HepG2 (cell line): ENCODE results near the gene CEBPB. TPM values are rescaled to one million over a fixed set of nuclear protein-coding genes. Genes with fewer than 3 reads are reported as not detected.

Experiments used
- ATF4 ChIP-seq, 2 experiments: fragments of 450-650 bp in 1 of 2; sonication (generic) in 1 of 2; formaldehyde crosslinking; IDR thresholded peaks; 2 replicates each; pipeline versions ENCODE4 v1.5.0 to v1.8.0; 2020 to 2022; ENCODE audit warnings: mild to moderate bottlenecking in 1 of 2, missing genetic modification reagents in 1 of 2
- ESRRA ChIP-seq: sonication (generic); formaldehyde crosslinking; IDR thresholded peaks from 2 replicates; pipeline ENCODE4 v1.5.1; 2020; ENCODE audit warnings: mild to moderate bottlenecking, low read depth, missing genetic modification reagents
- FIP1L1 ChIP-seq: fragments of 200-400 bp; formaldehyde crosslinking; IDR thresholded peaks from 2 replicates; pipeline ENCODE4 v1.6.1; 2018; ENCODE audit warnings: low read depth, mild to moderate bottlenecking, low read length, moderate library complexity, borderline replicate concordance; ENCODE audit not compliant: insufficient read depth
- FOXP1 ChIP-seq, 2 experiments: fragments of 450-650 bp in 1 of 2; IDR thresholded peaks; 2 replicates each; pipeline ENCODE4 v1.6.1; 2017 to 2018; ENCODE audit warnings: antibody characterized with exemption in 1 of 2
- HMGXB4 ChIP-seq, 2 experiments: sonication (generic) in 1 of 2; formaldehyde crosslinking in 1 of 2; IDR thresholded peaks; 2 replicates each; pipeline versions ENCODE4 v1.4.0 to v1.6.1; 2018 to 2020; ENCODE audit warnings: missing genetic modification reagents in 2 of 2, borderline replicate concordance in 1 of 2, low read depth in 1 of 2, mild to moderate bottlenecking in 1 of 2, missing biosample characterization in 1 of 2
- KDM5A ChIP-seq: fragments of 200-600 bp; sonication (generic); IDR thresholded peaks from 2 replicates; pipeline ENCODE4 v1.7.0; 2018; ENCODE audit warnings: antibody characterized with exemption, mild to moderate bottlenecking, low read length, borderline replicate concordance
- KMT2B ChIP-seq: IDR thresholded peaks from 2 replicates; pipeline ENCODE4 v1.6.1; 2016; ENCODE audit warnings: missing genetic modification reagents, missing compliant biosample characterization
- MAF1 ChIP-seq: sonication (generic); formaldehyde crosslinking; IDR thresholded peaks from 2 replicates; pipeline ENCODE4 v1.5.0; 2020; ENCODE audit warnings: missing genetic modification reagents, borderline replicate concordance
- MYC ChIP-seq: sonication (generic); formaldehyde crosslinking; IDR thresholded peaks from 2 replicates; pipeline ENCODE4 v1.9.0; 2021; ENCODE audit warnings: missing genetic modification reagents, borderline replicate concordance
- NFATC3 ChIP-seq: sonication (generic); formaldehyde crosslinking; IDR thresholded peaks from 2 replicates; pipeline ENCODE4 v1.5.1; 2020; ENCODE audit warnings: mild to moderate bottlenecking, missing genetic modification reagents
- PHF20 ChIP-seq: sonication (generic); formaldehyde crosslinking; IDR thresholded peaks from 2 replicates; pipeline ENCODE4 v1.5.0; 2020; ENCODE audit warnings: mild to moderate bottlenecking, missing genetic modification reagents
- RCOR2 ChIP-seq: IDR thresholded peaks from 2 replicates; pipeline ENCODE4 v1.6.1; 2016; ENCODE audit warnings: missing biosample characterization, missing genetic modification reagents
- SMARCE1 ChIP-seq: fragments of 450-650 bp; IDR thresholded peaks from 2 replicates; pipeline ENCODE4 v1.6.1; 2017; ENCODE audit warnings: borderline replicate concordance
- ZBED4 ChIP-seq: sonication (generic); formaldehyde crosslinking; IDR thresholded peaks from 2 replicates; pipeline ENCODE4 v1.4.0; 2020; ENCODE audit warnings: missing genetic modification reagents, borderline replicate concordance
- ZBTB37 ChIP-seq: sonication (generic); formaldehyde crosslinking; IDR thresholded peaks from 2 replicates; pipeline ENCODE4 v1.4.0; 2020; ENCODE audit warnings: mild to moderate bottlenecking, missing genetic modification reagents
- ZNF326 ChIP-seq: sonication (generic); formaldehyde crosslinking; IDR thresholded peaks from 2 replicates; pipeline ENCODE4 v1.4.0; 2020; ENCODE audit warnings: missing genetic modification reagents, borderline replicate concordance
- ZNF530 ChIP-seq: sonication (generic); formaldehyde crosslinking; IDR thresholded peaks from 2 replicates; pipeline ENCODE4 v1.5.0; 2020; ENCODE audit warnings: low read depth, mild to moderate bottlenecking, missing genetic modification reagents
- ZNF597 ChIP-seq: sonication (generic); formaldehyde crosslinking; IDR thresholded peaks from 2 replicates; pipeline ENCODE4 v1.5.0; 2020; ENCODE audit warnings: missing genetic modification reagents
- polyA plus RNA-seq, 8 experiments: library from polyadenylated mRNA; depleted of rRNA in 3 of 8; stranded (reverse) in 7 of 8; unstranded in 1 of 8; fragments of >200 nt; fragmentation: Illumina TruSeq in 4 of 8; extraction: Trizol in 4 of 8; gene quantifications; 2 replicates each; pipeline versions ENCODE4 v1.2.1 to v1.2.3, GENCODE V29; 2011 to 2016; ENCODE audit warnings: low read depth in 4 of 8, missing spikeins in 1 of 8, mixed read lengths in 1 of 8; ENCODE audit not compliant: insufficient read depth in 1 of 8
- total RNA-seq, 5 experiments: library from RNA; depleted of rRNA; stranded (reverse); fragments of >200 nt; fragmentation: Illumina TruSeq; extraction: Trizol; gene quantifications; 2 replicates each; pipeline ENCODE4 v1.2.3, GENCODE V29; 2016; ENCODE audit warnings: low read depth in 1 of 5

The CEBPB gene
- total and polyA plus RNA-seq, 2 of the 13 experiments (the other 11 are each of a cell fraction or from before 2014, with no cell fraction given) = 18.5 to 28.2 TPM

GRCh38 chr20:50188879-50189680 lies 1.6 kb upstream of the CEBPB start (continued):
- TF ChIP-seq HMGXB4 (CRISPR knock-in tag; IDR thresholded peaks at IDR 0.05; ENCODE audit: borderline replicate concordance in 1 of 2, low read depth in 1 of 2) (peak; percentile 78 to 83; a peak in 2 of 4 replicates), FOXP1 (IDR thresholded peaks at IDR 0.05) (no peak), FOXP1 (CRISPR knock-in tag; IDR thresholded peaks at IDR 0.05) (peak; percentile 81), ZBTB37 (CRISPR knock-in tag) (peak; percentile 77; the same call in 1 of the 2 replicates), ZNF597 (CRISPR knock-in tag) (0 out of 2 replicates have a peak, but pooled peaks have one; percentile 41), PHF20 (CRISPR knock-in tag) (no peak; the same call in 1 of the 2 replicates), ZNF326 (CRISPR knock-in tag) (no peak), MAF1 (CRISPR knock-in tag) (peak; percentile 91; the same call in 1 of the 2 replicates), KMT2B (CRISPR knock-in tag) (peak; percentile 34), FIP1L1 (peak; percentile 97), ATF4 (CRISPR knock-in tag; IDR thresholded peaks at IDR 0.05) (peak in 1 of 2 experiments; percentile 85; a peak in 2 of 4 replicates), NFATC3 (CRISPR knock-in tag) (peak; percentile 96), ESRRA (CRISPR knock-in tag) (peak; percentile 94), MYC (CRISPR knock-in tag) (peak; percentile 82; the same call in 1 of the 2 replicates), ZBED4 (CRISPR knock-in tag) (peak; percentile 98), SMARCE1 (no peak), KDM5A (no peak; the same call in 1 of the 2 replicates), RCOR2 (CRISPR knock-in tag) (peak; percentile 98), ZNF530 (CRISPR knock-in tag) (no peak)
